Activated naive CD4-positive, alpha-beta T cell treated with anti-CD3 and anti-CD28 coated beads, Interleukin-2, amount 50 U/mL, for 72 hours (primary cell): ENCODE results near the gene SPINT3. TPM values are rescaled to one million over a fixed set of nuclear protein-coding genes. Genes with fewer than 3 reads are reported as not detected.

ENCODE experiments used
- ATAC-seq, 2 donors: fragments of 150-1000 bp; cut with Tn5 transposase; 2 replicates each; pipeline ENCODE4 v1.10.0; 2021; ENCODE audit warnings: mild to moderate bottlenecking in 2 of 2, moderate library complexity in 2 of 2
- DNase-seq, 2 donors: peaks; one replicate each; pipeline ENCODE4 v3.0.0; 2021 to 2022; ENCODE audit warnings: low spot score in 2 of 2
- H3K27ac Mint-ChIP-seq, 2 donors: one replicate each; pipeline ENCODE4 v1.8.0; 2022; ENCODE audit warnings: mild to moderate bottlenecking in 2 of 2, mixed read lengths in 2 of 2
- H3K36me3 Mint-ChIP-seq, 2 donors: one replicate each; pipeline ENCODE4 v1.8.0; 2022; ENCODE audit warnings: mixed read lengths in 2 of 2
- H3K9me3 Mint-ChIP-seq, 2 donors: one replicate each; pipeline ENCODE4 v1.8.0; 2022; ENCODE audit warnings: mixed read lengths in 2 of 2
- total RNA-seq, 2 donors: library from RNA; stranded (reverse); gene quantifications; one replicate each; pipeline ENCODE4 v1.2.3, GENCODE V29; 2022

The SPINT3 gene
- total RNA-seq, 2 donors from 2014 or later = not detected

GRCh38 chr20:45470937-45471336 lies 44.5 kb downstream of the SPINT3 start:
- Mint-ChIP-seq H3K36me3 (peaks cover 0 to 4% of the 10 kb centered on the region in 2 donors), H3K27ac (no peak overlapping the region), H3K9me3 (no peaks in the 10 kb centered on the region)
- peak in 1 of 2 donors; percentile 45 for ATAC-seq
- no peak for DNase-seq

GRCh38 chr20:45470262-45470931 lies 45.0 kb downstream of the SPINT3 start:
- Mint-ChIP-seq H3K9me3 (no peaks in the 10 kb centered on the region), H3K27ac (no peak overlapping the region), H3K36me3 (peaks cover 0 to 4% of the 10 kb centered on the region in 2 donors)
- ATAC-seq = peak; percentile 80 to 88
- peak; percentile 32 to 79 for DNase-seq

- no peaks in the 10 kb centered on the region for H3K9me3 Mint-ChIP-seq
- DNase-seq = no peak
Measured at GRCh38 chr20:45469336-45470261, 45.8 kb downstream of the SPINT3 start, which contains the start of gene WFDC2. TSS of gene WFDC2 (plus strand) at chr20:45469753. CDS start at chr20:45469782, 29 bp downstream.

GRCh38 chr20:45467861-45468260 lies 47.6 kb downstream of the SPINT3 start:
- H3K9me3 Mint-ChIP-seq = no peaks in the 10 kb centered on the region
- no peak for DNase-seq
- H3K27ac Mint-ChIP-seq = no peak overlapping the region
- ATAC-seq = no peak
- peaks cover 0 to 4% of the 10 kb centered on the region in 2 donors for H3K36me3 Mint-ChIP-seq

More at GRCh38 chr20:45469336-45470261, 45.8 kb downstream of the SPINT3 start, which contains the start of gene WFDC2:
- peak; percentile 6 to 48 for ATAC-seq
- H3K36me3 Mint-ChIP-seq = peaks cover 0 to 4% of the 10 kb centered on the region in 2 donors
- no peak within 1 kb of the TSS for H3K27ac Mint-ChIP-seq

- ATAC-seq (no peak), DNase-seq (no peak)
- Mint-ChIP-seq H3K27ac (no peak overlapping the region), H3K36me3 (peaks cover 0 to 4% of the 10 kb centered on the region in 2 donors), H3K9me3 (no peaks in the 10 kb centered on the region)
Measured at GRCh38 chr20:45467172-45467571, 48.2 kb downstream of the SPINT3 start.

GRCh38 chr20:45465491-45466266 lies 49.7 kb downstream of the SPINT3 start:
- no peaks in the 10 kb centered on the region for H3K36me3 Mint-ChIP-seq
- no peak overlapping the region for H3K27ac Mint-ChIP-seq
- H3K9me3 Mint-ChIP-seq = no peaks in the 10 kb centered on the region
- no peak for DNase-seq
- no peak for ATAC-seq

DNA sequence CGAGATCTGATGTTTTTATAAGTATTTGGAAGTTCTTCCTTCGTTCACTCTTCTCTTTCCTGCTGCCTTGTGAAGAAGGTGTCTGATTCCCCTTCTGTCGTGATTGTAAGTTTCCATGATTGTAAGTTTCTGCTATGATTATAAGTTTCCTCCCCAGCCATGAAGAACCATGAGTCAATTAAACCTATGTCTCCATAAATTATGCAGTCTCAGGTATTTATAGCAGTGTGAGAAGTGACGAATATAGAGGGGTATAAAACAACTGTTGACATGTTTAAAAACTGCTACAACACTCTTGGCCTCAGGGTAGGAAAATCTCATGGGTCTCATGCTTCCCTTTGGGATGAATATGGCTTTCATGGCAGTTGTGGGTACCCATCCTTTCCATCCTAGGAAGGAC lies 51.7 kb downstream of the SPINT3 start:
- Mint-ChIP-seq H3K9me3 (no peaks in the 10 kb centered on the region), H3K36me3 (no peaks in the 10 kb centered on the region), H3K27ac (no peak overlapping the region)
- ATAC-seq = peak; percentile 63 to 69
- DNase-seq = no peak

GRCh38 chr20:45462711-45463509 lies 52.5 kb downstream of the SPINT3 start:
- DNase-seq = no peak
- Mint-ChIP-seq H3K27ac (no peak overlapping the region), H3K9me3 (no peaks in the 10 kb centered on the region), H3K36me3 (no peaks in the 10 kb centered on the region)
- ATAC-seq = no peak

Other genes with a start within 250 kb of the SPINT3 start
- gene RBPJL, start 208.8 kb downstream of the SPINT3 start, total RNA-seq = not detected
- gene MATN4, start 207.3 kb downstream of the SPINT3 start, total RNA-seq = 1 to 10 TPM in 1 of 2 donors, under 1 TPM in 1; 0.11 to 1.4 TPM
- 10 to 100 TPM; 23.5 to 33.0 TPM for gene SDC4, start 167.2 kb downstream of the SPINT3 start, total RNA-seq
- 10 to 100 TPM; 28.0 to 33.3 TPM for gene SYS1, start 152.5 kb downstream of the SPINT3 start, total RNA-seq
- gene TP53TG5, start 137.3 kb downstream of the SPINT3 start, total RNA-seq = under 1 TPM; 0.16 to 0.45 TPM
- gene DBNDD2, start 107.3 kb downstream of the SPINT3 start, total RNA-seq = 10 to 100 TPM; 22.7 to 50.9 TPM
- 10 to 100 TPM; 45.0 to 59.1 TPM for gene PIGT, start 99.5 kb downstream of the SPINT3 start, total RNA-seq
- 1 to 10 TPM; 1.2 to 2.5 TPM for gene WFDC2, start 45.9 kb downstream of the SPINT3 start, total RNA-seq
- gene WFDC6, start 23.9 kb upstream of the SPINT3 start, total RNA-seq = not detected
- not detected for gene EPPIN, start 31.8 kb upstream of the SPINT3 start, total RNA-seq
- not detected for gene WFDC8, start 63.7 kb upstream of the SPINT3 start, total RNA-seq
- not detected for gene WFDC10A, start 114.1 kb upstream of the SPINT3 start, total RNA-seq
- gene WFDC9, start 115.7 kb upstream of the SPINT3 start, total RNA-seq = not detected
- not detected for gene WFDC11, start 154.6 kb upstream of the SPINT3 start, total RNA-seq
- not detected for gene WFDC13, start 186.4 kb upstream of the SPINT3 start, total RNA-seq
- not detected for gene WFDC10B, start 189.4 kb upstream of the SPINT3 start, total RNA-seq
- not detected for gene SPINT4, start 206.7 kb upstream of the SPINT3 start, total RNA-seq